SU-DHL-6 (cell line): Measurements from ENCODE around the gene EXOC2.
A peak's percentile ranks its signal among the peaks of the same experiment; 100 is the strongest.

Experiments
- H2AFZ ChIP-seq: fragments of 200-600 bp; sonication (generic); 2 replicates; pipeline ENCODE4 v1.6.1; 2014; ENCODE audit warnings: low read depth, mild to moderate bottlenecking, moderate library complexity, mixed read lengths, antibody characterized with exemption, low read length; ENCODE audit not compliant: severe bottlenecking
- H3F3A ChIP-seq: fragments of 200-600 bp; shearing (Covaris generic); 2 replicates; pipeline ENCODE4 v1.6.0; 2016; ENCODE audit warnings: antibody characterized with exemption, mild to moderate bottlenecking; ENCODE audit not compliant: insufficient read depth
- H3K27ac ChIP-seq: fragments of 200-600 bp; sonication (generic); 2 replicates; pipeline ENCODE4 v1.5.1; 2016; ENCODE audit warnings: low read depth, mild to moderate bottlenecking, low read length, moderate library complexity, mixed read lengths
- H3K27me3 ChIP-seq: fragments of 200-600 bp; sonication (generic), shearing (Covaris generic); 2 replicates; pipeline ENCODE4 v1.6.0; 2014; ENCODE audit warnings: mild to moderate bottlenecking, low read length
- H3K36me3 ChIP-seq: fragments of 200-600 bp; sonication (generic); 2 replicates; pipeline ENCODE4 v1.6.1; 2014; ENCODE audit warnings: mild to moderate bottlenecking, low read length, mixed read lengths
- H3K4me2 ChIP-seq: fragments of 300-600, 200-600 bp; shearing (Covaris generic), sonication (generic); 2 replicates; pipeline ENCODE4 v1.6.0; 2014; ENCODE audit warnings: low read length, low read depth, mild to moderate bottlenecking; ENCODE audit not compliant: poor library complexity, severe bottlenecking
- H3K4me3 ChIP-seq: fragments of 200-600 bp; sonication (generic); 2 replicates; pipeline ENCODE4 v1.5.1; 2014; ENCODE audit warnings: antibody characterized with exemption, low read length, mild to moderate bottlenecking, mixed read lengths; ENCODE audit not compliant: insufficient read depth, poor library complexity, severe bottlenecking
- H3K79me2 ChIP-seq: fragments of 200-600 bp; sonication (generic); 2 replicates; pipeline ENCODE4 v1.6.1; 2014; ENCODE audit warnings: mild to moderate bottlenecking, low read length, moderate library complexity; ENCODE audit not compliant: insufficient read depth
- H3K9ac ChIP-seq: fragments of 200-600 bp; sonication (generic); 2 replicates; pipeline ENCODE4 v1.7.0; 2014; ENCODE audit warnings: mild to moderate bottlenecking, low read length
- H3K9me2 ChIP-seq: fragments of 200-600 bp; sonication (generic); replicated peaks from 2 replicates; pipeline ENCODE4 v1.6.1; 2014; ENCODE audit warnings: low read length; ENCODE audit not compliant: insufficient read depth
- H3K9me3 ChIP-seq: fragments of 200-600 bp; sonication (generic); 2 replicates; pipeline ENCODE4 v1.6.1; 2014; ENCODE audit warnings: low read length, mixed read lengths; ENCODE audit not compliant: insufficient read depth
- H4K20me1 ChIP-seq: fragments of 200-600 bp; sonication (generic); 2 replicates; pipeline ENCODE4 v1.6.1; 2014; ENCODE audit warnings: low read depth, mild to moderate bottlenecking, antibody characterized with exemption, low read length, moderate library complexity, mixed read lengths
- EZH2phosphoT487 ChIP-seq: fragments of 200-600 bp; sonication (generic), shearing (Covaris generic); conservative IDR thresholded peaks from 2 replicates; pipeline ENCODE4 v1.6.1; 2018; ENCODE audit warnings: mild to moderate bottlenecking, antibody characterized with exemption, low read length, moderate library complexity, mixed read lengths
- TF ChIP-seq, protein P1 (sequence below): fragments of 200-600 bp; sonication (generic); IDR thresholded peaks from one replicate; pipeline ENCODE4 v1.5.1; 2017; ENCODE audit warnings: antibody characterized with exemption, mild to moderate bottlenecking, low read length, moderate library complexity; ENCODE audit not compliant: insufficient read depth, poor library complexity, severe bottlenecking

The EXOC2 gene

DNA sequence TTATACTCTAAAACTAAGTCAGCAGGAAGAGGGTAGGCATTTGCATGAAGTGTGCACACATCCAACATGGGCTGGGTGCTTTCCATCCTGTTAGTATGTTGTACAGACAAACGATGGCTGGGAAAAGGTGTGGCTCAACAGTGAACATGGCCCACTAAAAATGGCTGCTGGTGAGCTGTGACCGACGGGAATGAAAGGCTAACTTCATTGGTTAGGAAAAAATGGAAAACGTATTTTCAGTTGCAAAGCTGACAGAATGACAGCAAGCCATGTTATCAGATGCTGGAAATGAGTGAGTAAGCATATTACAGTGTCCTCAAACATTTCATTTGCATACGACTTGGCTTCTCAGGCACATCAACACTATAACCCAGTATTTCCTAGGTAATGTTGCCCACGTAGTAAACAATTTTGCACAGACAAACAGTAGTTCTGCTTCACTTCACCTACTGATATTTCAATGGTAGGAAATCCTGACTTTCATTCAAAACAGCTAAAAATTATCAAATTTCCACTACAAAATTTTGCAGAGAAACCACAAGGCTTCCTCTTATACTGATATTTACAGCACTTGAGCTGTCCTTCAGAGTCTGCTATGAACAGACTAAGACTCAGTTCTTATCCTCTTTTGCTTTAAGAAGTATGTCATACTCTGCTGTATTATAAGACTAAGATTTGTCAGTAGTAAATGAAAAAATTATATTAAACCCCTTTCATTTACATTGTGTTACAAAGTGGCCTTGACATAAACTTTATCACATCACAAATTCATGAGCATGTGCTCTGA is 202.5 kb downstream of the EXOC2 start:
- H3K4me3 ChIP-seq, result no peak overlapping the region
- H3K9me3 ChIP-seq, result no peaks in the 10 kb centered on the region
- 0 out of 2 replicates have a peak, but pooled peaks cover 14% of the 10 kb centered on the region for H3K36me3 ChIP-seq
- TF ChIP-seq, protein P1, sequence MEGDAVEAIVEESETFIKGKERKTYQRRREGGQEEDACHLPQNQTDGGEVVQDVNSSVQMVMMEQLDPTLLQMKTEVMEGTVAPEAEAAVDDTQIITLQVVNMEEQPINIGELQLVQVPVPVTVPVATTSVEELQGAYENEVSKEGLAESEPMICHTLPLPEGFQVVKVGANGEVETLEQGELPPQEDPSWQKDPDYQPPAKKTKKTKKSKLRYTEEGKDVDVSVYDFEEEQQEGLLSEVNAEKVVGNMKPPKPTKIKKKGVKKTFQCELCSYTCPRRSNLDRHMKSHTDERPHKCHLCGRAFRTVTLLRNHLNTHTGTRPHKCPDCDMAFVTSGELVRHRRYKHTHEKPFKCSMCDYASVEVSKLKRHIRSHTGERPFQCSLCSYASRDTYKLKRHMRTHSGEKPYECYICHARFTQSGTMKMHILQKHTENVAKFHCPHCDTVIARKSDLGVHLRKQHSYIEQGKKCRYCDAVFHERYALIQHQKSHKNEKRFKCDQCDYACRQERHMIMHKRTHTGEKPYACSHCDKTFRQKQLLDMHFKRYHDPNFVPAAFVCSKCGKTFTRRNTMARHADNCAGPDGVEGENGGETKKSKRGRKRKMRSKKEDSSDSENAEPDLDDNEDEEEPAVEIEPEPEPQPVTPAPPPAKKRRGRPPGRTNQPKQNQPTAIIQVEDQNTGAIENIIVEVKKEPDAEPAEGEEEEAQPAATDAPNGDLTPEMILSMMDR, result no peak
- no peak for TF ChIP-seq EZH2phosphoT487
- H3K9me2 ChIP-seq, result no peaks in the 10 kb centered on the region
- no peaks in the 10 kb centered on the region; the same call in 1 of the 2 replicates for H3F3A ChIP-seq
- H3K27me3 ChIP-seq, result no peaks in the 10 kb centered on the region
- no peak overlapping the region for H3K9ac ChIP-seq
- no peaks in the 10 kb centered on the region for H3K79me2 ChIP-seq
- H3K27ac ChIP-seq, result peak overlapping the region; percentile 47
- peak overlapping the region; percentile 35 for H3K4me2 ChIP-seq
- no peaks in the 10 kb centered on the region for H4K20me1 ChIP-seq
- no peak overlapping the region for H2AFZ ChIP-seq

DNA sequence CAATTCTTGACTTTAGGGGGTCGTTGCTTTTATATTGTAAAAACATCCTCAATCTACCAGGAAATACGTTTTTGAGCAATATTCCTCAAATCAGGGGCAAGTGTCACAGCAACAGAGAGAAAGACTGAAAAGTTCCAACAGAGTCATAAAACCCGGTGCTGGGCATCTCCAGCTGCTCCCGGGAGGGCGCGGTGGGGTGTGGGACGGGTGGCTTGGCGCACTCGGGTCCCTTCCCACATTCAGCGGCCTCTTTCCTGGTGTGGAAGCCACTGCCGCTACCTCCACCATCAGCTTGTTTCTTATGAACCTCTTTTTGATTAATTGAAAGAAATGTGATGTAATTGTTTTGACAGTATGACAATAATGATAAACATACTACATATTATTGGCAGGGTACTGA is 203.2 kb downstream of the EXOC2 start:
- Histone ChIP-seq H3K9ac (no peak overlapping the region), H3K4me3 (no peak overlapping the region), H4K20me1 (no peaks in the 10 kb centered on the region), H3K27me3 (no peaks in the 10 kb centered on the region), H3K27ac (peak overlapping the region; percentile 47), H3K9me3 (no peaks in the 10 kb centered on the region), H3F3A (no peaks in the 10 kb centered on the region; the same call in 1 of the 2 replicates), H2AFZ (no peak overlapping the region), H3K4me2 (peak overlapping the region; percentile 35), H3K9me2 (no peaks in the 10 kb centered on the region), H3K36me3 (0 out of 2 replicates have a peak, but pooled peaks cover 14% of the 10 kb centered on the region), H3K79me2 (no peaks in the 10 kb centered on the region)
- TF ChIP-seq, protein P1, result no peak
- no peak for TF ChIP-seq EZH2phosphoT487

DNA sequence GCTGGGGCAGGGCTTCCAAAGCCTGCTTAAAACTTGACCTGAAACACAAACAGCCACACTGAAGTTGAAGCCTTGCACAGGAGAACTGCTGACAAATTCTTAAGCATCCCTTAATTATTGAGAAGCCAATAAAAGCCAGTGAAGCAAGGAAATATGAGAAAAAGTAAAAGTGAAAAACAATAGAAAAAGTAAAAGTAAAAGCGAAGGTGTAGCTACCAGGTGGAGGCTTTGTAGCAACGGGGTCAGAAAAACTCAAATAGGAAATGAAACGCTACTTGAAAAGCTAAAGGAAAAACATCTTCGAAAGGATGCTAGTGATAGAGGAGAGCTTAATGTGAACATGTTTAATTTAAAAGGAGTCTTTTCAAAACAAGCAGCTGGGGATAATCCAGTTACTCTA is 203.9 kb downstream of the EXOC2 start:
- Histone ChIP-seq H3K79me2 (no peaks in the 10 kb centered on the region), H2AFZ (no peak overlapping the region), H3K36me3 (0 out of 2 replicates have a peak, but pooled peaks cover 14% of the 10 kb centered on the region), H3K4me3 (no peak overlapping the region), H3K27ac (0 out of 2 replicates have a peak overlapping the region, but pooled peaks have one; percentile 3), H3F3A (no peaks in the 10 kb centered on the region; the same call in 1 of the 2 replicates), H3K4me2 (no peak overlapping the region), H3K9me3 (no peaks in the 10 kb centered on the region), H3K9ac (no peak overlapping the region), H3K27me3 (no peaks in the 10 kb centered on the region), H4K20me1 (no peaks in the 10 kb centered on the region), H3K9me2 (no peaks in the 10 kb centered on the region)
- TF ChIP-seq, protein P1, result no peak
- TF ChIP-seq EZH2phosphoT487, result no peak
